ENCODE data around the gene ME3.

GRCh38 chr11:86473991-86474833 lies 198.2 kb downstream of the ME3 start:
- TF ChIP-seq POLR2A (IDR thresholded peaks at IDR 0.05; ENCODE audit: borderline replicate concordance, extremely low read depth, insufficient read depth, insufficient read length) (no peak), JUND (IDR thresholded peaks at IDR 0.05) (no peak), YY1 (IDR thresholded peaks at IDR 0.05; ENCODE audit: extremely low read depth, insufficient replicate concordance, low read depth, low read length) (no peak), CTCF (IDR thresholded peaks at IDR 0.05 in 2 of 3, conservative IDR thresholded peaks at IDR 0.05 in 1 of 3; ENCODE audit: borderline replicate concordance in 1 of 3, insufficient read depth in 1 of 3, low read depth in 2 of 3, low read length in 2 of 3) (no peak), ZBTB33 (IDR thresholded peaks at IDR 0.05; ENCODE audit: extremely low read depth, insufficient replicate concordance, low read length) (no peak), CBX3 (IDR thresholded peaks at IDR 0.05; ENCODE audit: low read depth) (no peak), RAD21 (IDR thresholded peaks at IDR 0.05; ENCODE audit: low read depth) (no peak), TCF7L2 (IDR thresholded peaks at IDR 0.05; ENCODE audit: borderline replicate concordance, extremely low read depth, insufficient read depth, insufficient read length) (no peak), ZNF274 (IDR thresholded peaks at IDR 0.05; ENCODE audit: low read depth, low read length) (no peak), SIN3A (IDR thresholded peaks at IDR 0.05; ENCODE audit: low read depth) (no peak), REST (IDR thresholded peaks at IDR 0.05; ENCODE audit: low read depth) (no peak), ATF3 (IDR thresholded peaks at IDR 0.05) (no peak)

All from HCT116 (cell line).